HL-60/S4 treated with phorbol 12-myristate 13-acetate at 8.2 ng/mL for 4 days and 3 days (cell line): ENCODE data around the gene PPP1CA.

Experiments
- in situ Hi-C: fragments of 300-500 bp; cut with MboI; formaldehyde crosslinking; loops from 2 replicates; pipeline ENCODE4 v1.15.0; 2022; ENCODE audit warnings: low sequenced_read_pairs

PPP1CA gene

DNA sequence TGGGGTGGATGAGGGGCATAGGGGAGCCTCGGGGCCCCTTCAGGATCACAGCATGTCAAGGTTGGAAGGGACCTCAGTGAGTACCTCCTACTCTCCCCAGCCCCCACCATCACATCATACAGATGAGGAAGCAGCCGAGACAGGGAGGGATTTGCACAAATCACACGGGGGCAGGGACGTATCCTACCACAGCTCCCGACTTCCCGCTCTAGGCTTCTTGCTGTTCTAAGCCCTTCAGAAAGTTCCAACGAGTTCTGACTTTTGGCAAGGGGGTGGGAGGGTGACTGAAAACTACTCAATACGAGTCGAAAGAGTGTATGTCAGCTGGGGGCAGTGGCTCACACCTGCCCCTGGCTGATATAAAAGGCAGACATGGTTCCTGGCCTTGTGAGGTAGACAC is 14.6 kb downstream of the PPP1CA start:
- in situ Hi-C loops: loop anchor here (10.0 kb wide), 1 partner anchor 132 kb away; no protein-coding TSS in a partner anchor

DNA sequence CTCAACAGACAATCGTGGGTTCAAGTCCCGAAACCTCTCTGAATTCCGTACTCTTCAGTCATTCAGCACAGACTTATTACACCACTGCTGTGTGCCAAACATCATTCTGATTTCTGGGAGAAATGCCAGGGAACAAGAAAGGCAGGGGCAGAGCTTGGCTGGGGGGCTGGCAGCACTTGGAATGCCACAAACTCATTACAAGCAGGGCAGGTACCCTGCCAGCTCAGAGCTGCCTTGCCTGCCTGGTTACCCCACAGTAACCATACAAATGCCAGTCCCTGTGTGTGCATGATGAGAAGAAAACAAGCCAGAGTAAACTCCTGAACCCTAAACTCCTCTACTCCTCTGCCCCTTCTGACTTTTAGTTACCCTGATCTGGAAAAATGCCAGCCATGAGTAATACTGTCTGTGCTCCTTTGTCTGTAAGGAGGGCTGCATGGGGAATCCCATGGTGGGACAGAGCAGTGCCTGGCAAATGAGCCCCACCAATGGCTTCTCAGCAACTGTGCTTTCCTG is 16.7 kb downstream of the PPP1CA start:
- in situ Hi-C loops: loop anchor here (10.0 kb wide), 1 partner anchor 130 kb away; no protein-coding TSS in a partner anchor

DNA sequence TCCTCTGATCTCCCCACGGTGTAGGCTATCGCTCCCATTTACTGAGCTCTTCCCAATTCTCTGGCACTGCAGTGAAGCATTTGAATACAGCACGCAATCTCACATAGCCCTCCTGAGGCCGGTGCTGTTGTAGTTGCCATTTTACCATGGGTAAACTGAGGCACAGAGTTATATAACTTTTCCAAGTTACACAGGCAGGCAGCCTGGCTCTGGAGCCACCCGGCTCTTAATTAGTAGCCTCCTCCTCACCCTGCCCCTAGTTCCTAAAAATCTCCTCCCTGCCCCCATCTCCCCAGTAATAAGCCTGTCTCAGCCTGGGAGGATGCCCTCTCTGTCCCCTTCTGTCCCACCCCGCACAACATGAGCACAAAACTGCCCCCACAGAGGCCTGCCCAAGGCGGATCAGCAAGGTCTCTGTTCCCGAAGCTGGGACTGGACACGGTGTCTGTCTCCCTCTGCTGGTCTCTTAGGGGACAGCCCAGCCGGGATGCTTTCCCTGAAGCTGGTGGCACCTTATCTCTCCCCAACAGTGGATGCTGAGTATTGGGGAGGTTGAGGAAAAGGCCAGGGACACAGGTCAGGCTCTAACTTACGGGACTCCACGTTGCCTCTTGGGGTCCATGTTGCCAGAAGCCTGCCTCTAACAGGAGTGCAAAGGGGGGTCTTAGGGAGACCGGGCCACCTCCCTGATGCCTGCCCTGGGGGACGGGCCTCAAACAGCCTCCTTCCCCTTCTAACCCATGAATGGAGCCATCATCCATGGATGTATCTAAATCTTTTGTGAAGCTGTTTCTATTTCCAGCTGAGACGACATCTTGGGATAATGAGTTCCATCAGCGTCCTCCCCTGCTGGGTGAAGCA is 19.2 kb downstream of the PPP1CA start:
- in situ Hi-C loops: loop anchor here (10.0 kb wide), 1 partner anchor 128 kb away; no protein-coding TSS in a partner anchor

DNA sequence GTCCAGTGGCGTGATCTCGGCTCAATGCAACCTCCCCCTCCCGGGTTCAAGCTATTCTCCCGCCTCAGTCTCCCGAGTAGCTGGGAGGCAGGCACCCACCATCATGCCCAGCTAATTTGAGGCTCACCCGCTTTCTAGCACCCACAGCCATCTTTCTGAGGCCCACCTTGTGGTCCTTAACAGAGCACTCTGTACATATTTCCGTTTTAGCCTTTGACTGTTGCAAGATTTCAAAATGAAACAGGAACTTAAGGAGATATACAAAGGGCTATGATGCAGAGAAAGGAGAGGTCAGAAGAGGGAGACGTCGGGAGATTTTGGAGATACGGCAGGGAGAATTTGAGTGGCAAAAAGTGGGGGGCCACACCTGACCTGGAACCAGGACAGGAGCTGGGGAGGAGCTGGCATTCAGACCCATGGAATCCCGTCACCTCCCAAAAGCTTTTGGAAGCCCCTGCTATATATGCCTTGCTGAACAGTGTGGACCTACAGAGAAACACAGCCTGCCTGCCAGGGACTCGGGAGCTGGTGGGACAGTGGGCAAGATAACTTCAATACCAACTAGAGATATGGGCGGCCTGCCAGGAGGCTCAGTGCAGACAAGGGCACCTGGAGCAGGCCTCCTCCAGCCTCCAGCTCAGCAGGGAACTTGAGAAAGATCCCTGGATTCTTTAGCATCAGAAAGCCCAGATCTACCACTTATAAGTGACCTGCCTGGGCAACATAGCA is 20.2 kb downstream of the PPP1CA start:
- in situ Hi-C loops: loop anchor here (10.0 kb wide), 1 partner anchor 127 kb away; no protein-coding TSS in a partner anchor

DNA sequence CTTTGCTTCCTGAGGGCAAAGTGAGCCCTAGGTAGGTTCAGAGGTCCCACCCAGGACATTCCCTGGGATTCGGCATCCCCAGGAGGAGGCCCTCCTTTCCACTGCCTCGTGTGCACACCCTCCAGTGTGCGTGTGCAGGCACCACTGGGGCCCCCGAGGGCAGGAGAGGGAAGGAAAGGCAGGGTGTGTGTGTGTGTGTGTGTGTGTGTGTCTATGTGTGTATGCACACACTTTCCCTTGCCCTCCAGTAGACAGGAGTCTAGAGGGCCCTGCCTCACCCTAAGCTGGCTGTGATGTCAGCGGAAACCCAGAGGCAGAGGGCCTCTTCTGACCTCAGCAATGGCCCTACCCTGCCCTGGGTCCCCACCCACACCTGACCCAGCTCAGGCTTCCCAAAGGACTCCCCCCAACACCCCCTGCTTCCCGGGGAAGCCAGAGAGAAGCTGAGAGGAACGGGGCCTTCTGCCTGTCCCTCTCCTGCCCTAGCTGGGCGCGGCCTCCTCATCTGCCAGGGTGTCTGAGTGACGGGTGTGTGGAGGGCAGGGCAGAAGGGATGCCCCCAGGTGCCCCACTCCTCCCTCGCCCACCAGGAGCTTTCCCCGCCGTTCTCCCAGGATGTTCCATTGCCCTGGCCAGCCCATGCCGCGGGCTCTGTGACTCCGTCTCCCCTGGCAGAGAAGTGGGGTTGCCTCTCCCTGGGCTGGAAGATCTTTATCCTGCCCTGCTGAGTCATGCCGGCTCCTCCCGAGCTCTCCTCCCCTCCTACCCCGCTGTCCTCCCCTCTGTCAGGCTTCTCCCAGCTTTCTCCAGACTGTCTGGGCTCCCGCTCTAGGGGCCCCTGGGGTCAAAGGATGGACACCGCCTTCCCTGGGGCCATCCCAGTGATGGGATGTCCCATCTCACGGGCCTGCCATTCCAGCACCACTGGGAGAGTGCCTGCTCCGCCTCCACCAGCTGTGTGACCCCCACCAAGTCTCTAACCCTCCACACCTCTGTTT is 22.3 kb downstream of the PPP1CA start:
- in situ Hi-C loops: loop anchor here (10.0 kb wide), 1 partner anchor 125 kb away; no protein-coding TSS in a partner anchor

DNA sequence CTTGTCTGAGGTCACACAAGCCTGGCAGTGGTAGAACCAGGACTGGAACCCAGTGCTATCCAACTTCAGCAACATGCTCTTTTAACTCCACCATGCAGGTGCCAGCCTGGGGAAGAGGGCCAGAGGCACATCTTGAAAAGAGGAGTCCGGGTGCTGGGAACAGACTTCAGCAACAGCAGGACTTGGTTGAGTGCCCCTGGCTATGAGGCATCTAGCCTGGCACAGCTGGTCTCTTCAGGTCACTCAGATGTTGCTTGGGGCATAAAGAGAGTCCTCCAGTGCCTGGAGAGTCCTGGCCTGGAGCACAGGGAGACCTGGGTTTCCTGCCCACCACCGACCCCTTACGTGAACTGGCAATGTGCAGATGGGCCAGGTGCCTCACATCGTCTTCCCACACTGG is 23.1 kb downstream of the PPP1CA start:
- in situ Hi-C loops: no loop called here

DNA sequence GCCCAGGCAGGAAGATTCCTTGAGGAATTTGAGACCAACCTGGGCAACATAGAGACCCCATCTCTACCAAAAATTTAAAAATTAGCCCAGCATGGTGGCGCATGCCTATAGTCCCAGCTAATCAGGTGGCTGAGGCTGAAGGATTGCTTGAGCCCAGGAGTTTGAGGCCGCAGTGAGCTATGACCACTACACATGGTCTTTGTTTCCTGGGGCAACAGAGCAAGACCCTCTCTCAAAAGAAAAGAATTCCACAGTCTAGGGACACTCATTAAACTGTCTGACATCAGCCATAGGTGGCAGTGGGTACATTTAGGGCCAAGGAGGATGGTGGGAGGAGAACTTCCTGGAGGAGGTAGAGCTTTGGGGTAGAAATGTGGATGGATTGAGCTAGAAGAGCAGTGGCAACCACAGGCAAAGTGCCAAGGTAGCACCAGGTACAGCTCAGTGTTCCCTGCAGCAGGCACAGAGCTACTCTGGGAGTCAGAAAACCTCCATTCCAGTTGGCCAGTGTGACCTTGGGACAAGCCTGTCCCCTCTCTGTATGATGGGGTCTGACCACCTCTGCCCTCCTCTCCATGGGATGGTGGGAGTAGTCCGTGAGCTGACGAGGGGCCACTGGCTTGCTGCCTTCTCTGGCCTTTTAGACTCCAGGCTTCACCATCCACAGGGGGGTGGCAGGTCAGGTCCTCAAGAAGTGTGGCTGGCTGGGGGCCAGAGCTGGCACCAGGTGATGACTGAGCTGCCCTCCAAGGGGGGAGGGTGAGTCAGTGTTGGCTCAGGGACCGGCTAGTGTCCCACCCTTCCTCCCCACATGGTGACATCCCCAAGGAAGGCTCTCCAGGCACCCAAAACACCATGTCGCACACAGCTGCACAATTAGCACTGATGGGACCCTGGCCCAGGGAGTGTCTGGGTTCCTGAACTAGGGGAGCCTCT is 24.5 kb downstream of the PPP1CA start:
- in situ Hi-C loops: no loop called here

DNA sequence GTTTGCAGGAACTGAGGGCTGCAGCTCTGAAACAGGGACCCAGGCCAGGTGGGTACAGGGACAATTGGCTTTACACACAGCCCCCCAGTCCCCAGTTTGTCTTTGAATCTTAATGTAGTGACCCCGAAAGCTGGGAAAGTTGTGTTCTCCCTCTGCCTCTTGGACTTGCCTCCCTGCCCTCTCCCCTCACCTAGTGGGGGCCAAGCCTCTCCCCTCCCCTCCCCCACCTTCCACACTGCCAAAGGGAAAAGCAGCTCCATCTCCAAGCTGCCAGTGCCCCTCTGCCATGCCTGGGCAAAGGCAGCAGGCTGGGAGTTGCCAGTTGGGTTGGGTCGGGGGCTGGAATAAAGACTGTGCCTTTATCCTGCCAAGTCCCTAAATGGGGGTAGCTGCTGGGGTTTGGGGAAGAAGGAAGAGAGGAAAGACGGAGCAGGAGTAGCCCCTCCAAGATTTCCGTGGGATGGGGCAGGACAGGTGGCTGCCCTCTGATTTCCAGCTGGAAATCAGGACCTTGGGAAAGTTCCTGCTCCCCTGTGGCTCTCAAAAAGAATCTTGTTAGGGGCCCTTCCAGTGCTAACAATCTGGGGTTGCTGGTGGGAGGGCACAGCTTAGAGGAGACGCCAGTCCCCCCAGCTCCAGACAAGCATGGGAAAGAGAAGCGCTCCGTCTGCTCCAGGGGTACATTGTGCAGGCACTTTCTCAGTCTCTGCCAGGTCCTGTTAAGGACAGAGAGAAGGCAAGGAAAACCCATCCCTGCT is 25.4 kb downstream of the PPP1CA start:
- in situ Hi-C loops: no loop called here

DNA sequence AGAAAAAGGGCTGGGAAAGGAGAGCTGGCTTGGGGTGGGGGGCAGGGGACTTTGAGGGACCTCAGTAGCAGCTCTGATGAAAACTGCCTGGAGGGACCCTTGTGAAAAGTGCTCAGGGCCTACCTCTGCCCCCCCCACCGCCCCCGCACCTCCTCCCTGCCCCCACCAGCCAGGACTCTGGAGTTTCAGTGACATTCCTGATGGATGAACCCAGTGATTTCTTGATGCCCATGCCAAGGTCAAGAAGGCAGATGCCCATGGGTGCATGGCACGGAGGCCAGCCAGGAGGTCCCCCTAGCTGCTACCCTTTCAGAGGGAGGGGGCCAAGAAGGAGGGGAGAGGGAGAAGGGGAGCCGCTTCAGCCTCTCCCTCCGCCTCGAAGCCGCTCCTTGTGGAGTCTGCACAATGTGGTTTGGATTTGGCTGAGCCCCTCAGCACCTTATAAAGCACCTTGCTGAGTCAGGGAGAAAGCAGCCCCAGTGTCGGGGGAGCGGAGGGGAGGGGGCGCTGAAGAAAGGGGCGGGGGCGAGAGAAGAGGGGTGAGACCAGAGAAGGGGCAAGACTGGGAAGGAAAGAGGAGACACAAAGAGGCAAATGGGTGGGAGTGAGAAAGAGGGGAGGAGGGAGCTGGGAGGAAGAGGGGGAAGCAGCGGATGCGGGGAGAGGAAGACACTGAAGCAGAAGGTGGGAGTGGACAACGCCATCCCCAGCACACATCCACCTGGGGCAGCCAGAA is 26.2 kb downstream of the PPP1CA start:
- in situ Hi-C loops: no loop called here

DNA sequence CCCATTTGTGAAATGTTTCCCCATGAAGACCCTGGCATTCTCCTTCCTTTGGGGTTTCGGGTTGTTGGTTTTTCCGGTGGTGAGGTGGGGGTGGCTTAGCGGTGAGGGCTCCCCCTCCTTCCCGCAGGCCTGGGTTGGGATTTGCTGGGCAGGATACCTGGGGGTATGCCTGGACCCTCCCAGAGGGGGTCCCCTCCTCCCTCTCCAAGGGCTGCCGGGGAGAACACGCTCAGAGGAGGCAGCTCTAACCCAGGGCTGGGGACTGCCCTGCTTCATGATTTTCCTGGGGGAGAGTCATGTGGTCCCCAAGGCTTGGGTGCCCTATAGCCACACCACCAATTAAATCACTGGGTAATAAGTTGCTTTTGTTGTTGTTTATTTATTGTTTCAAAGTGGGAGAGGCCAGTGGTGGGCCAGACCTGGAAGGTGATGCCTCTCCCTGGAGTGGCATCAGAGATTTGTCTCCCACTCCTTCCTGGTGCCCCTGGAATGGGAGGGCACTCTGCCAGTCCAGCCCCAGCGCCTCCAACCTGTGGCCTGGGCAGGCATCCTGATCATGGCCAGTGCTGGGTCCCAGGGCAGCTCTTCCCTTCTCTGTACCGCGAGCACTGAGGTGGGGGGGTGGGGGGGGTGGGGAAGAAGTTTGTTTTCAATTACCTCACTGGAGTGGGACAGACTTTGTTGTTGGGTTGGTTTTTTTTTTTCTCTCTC is 26.9 kb downstream of the PPP1CA start:
- in situ Hi-C loops: no loop called here

DNA sequence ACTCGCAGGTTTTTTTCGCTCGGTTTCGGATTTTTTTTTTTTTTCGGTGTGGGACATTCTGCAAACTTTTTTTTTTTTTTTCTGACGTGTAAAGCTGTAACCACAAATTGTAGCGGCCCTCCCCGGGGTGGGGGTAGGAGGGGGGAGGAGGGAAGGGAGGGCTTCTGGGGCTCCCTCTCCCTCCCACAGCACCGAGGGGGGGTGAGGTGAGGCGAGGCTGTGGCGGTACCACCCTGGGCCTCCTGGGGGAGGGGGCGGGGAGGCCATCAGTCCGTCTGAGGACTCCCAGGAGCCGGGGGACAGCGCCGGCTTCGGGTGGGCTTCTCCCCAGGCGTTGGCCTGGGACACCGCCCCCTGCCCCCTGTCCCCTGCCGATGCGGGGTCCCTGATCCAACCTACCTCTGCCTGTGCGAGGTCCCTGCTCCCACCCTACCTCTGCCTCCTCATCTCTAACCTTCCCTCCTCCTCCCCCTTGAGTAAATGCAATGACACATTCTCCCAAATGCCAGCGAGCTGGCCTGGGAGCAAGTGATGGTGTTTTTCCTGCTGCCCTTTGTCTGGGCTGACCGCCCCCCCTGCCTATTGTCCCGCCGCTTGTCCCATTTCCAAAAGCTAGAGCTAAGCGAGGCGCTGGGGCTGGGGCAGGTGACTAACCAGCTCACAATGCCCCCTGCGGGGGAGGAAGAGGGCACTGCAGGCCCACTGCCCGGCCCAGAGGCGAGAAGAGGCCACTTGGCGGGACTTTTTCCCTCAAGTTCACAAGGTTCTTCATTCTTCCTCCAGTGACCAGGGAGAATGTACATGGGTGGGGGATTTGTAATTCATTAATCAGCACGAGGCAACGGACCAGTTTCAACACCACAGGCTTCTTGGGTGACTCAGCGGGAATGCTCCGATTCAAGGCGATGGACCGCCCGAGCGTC is 27.7 kb downstream of the PPP1CA start:
- in situ Hi-C loops: no loop called here

DNA sequence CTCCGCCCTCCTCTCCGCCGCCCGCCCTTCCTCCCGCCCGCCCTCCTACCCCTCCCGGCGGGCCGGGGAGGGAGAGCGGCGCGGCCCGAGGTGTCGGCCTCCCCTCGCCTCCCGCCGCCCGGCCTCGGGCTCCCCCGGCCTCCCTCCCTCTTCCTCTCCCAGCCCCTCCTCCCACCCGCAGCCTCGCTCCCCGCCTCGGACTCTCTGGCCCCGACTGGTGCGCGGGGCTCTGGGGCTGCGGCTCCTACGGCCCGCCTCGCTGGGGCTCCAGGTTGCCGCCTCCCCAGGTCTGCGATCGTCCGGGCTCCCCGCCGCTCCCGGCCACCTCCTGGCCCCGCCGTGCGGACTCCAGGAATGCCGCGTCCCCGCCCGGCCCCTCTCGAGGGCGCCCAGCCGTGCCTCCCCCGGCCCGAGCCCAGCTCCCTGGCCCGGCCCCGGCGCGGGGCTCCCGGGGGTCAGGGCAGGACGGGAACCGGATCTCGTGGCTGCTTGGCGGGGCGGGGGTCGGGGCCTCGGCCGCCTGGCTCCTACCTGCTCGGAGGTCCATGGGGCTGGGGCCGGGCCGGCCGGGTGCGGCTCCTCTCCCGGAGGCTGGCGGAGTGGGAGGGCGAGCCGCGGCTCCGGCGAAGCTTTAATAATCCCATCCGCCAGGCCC is 28.5 kb downstream of the PPP1CA start, which contains the start of gene CLCF1:
Gene CLCF1, minus strand, starts transcription at position 606 of the 655 bp plus-strand sequence. Its CDS starts 59 bp downstream, at position 547.
- in situ Hi-C loops: no loop called here

DNA sequence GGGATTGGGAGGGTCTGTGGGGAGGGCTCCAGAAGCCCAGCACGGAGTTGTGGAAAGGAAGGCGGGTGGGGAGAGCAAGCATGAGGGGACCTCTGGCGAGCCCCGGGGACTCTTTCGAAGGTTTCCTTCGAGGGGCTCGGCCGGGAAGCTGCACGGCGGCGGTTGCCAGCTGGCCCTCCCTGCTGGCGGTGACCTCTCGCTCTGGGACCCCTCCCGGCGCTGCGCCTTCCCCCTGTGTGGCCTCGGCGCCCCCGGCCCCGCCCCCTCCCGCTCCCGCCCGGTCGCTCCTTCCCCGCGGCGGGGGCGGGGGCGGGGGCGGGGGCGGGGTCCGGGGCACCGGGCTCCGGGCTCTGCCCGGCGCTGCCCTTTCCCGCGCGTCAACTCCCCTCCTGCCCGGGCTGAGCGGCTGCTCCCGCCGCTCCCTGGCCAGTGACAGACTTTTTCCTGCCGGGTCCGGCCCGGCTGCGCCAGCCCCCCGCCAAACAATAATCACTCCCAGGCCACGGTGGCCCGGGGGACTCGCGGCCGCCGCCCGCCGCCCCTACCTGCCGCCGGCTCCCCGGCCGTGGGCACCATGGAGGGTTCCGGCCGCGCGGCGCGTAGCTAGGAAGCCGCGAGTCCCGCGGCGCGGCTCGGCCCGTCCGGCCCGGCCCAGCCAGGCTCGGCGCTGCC is 29.2 kb downstream of the PPP1CA start:
- in situ Hi-C loops: no loop called here

DNA sequence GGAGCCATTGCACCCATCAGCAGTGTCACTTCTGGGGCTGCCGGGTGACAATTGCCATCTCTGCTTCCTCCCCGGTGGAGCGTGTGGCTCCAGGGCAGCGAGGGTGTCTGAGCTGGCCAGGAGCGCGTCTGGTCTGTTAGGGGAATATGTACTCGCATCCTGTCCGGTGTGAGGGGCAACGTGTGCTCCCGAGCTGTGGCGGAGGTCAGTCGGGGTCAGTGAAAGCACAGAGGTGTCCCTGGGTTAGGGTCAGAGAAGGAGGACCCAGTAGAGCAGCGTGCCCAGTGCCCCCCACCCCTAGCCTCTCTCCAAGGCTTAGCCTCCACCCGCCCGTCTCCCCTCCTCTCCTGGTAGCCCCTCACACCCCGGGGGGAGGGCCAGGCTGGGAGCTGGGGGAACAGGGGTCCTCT is 29.7 kb downstream of the PPP1CA start:
- in situ Hi-C loops: no loop called here
